HG03521 (cell line): Measurements from ENCODE around the gene USP30.

Source experiments
- ATAC-seq: cut with Tn5 transposase; IDR thresholded peaks from one replicate; pipeline ENCODE4 v1.9.1; 2021; ENCODE audit warnings: mild to moderate bottlenecking, moderate library complexity; ENCODE audit not compliant: unreplicated experiment

The USP30 gene

DNA sequence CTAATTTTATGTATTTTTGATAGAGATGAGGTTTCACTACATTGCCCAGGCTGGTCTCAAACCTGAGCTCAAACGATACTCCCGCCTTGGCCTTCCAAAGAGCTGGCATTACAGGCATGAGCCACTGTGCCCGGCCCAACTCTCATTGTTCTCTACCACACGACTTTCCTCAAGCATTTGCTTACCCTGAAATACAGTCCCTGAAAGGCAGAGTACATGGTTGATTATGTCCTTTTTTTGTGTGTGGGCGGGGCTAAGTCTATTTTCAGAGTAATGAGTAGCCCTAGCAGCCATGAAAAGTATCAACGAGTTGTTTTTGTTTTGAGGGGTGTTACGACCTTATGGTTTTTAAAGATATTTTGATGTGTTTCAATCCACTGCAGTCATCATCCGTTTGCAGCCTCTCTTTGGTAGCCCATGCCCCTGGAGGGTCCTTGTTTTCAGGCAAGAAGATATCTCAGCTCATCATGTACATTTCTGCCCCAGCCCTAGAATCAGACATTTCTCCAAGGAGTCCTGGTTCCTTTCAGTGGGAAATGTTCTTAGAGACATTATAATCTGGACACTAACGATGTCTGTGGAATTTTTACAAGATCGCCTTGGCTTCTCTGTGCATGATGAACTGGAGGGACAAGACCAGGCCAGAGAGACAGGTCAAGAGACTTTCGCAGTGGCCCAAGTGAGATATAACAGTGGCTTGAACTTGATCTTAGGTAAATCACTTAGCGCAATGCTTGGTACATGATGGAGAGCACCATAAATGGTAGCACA lies 72.7 kb downstream of the USP30 start:
- no peak for ATAC-seq

DNA sequence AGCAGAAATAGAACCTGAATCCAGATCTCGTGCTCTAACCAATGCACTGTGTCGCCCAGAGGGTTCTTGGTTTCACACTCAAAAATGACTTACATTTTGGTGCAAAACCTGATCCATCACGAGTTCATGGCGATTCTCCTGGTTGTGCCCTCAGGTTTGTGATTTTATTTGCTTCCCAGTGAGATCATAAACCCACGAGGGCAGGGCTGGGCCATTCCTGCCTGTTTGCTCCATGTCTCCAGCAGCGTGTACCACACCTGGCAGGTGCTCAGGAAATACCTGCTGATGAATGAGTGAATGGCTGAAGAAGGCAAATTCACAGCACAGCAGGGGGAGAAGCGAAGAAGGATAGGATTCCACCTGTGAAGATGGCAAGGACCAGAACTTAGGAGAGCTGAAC lies 73.4 kb downstream of the USP30 start:
- no peak for ATAC-seq

DNA sequence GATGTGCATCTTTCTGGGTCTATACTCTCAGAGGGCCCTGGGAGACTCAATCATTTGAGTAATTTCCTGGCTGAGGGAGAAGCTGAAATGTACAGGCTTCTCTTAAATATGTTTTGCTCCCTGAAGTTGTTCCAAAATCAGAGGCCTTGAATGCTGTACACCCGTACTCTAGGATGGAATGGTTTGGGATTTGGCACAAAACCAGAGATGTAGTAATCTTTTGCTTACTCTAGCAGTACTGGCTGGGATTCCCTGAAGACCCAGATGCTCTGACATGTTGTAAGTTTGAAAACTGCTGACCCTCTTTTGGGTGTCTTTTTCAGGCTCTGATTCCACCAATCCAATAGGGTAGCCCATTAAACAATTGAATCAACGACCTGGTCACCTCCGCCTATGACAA lies 74.4 kb downstream of the USP30 start:
- no peak for ATAC-seq

DNA sequence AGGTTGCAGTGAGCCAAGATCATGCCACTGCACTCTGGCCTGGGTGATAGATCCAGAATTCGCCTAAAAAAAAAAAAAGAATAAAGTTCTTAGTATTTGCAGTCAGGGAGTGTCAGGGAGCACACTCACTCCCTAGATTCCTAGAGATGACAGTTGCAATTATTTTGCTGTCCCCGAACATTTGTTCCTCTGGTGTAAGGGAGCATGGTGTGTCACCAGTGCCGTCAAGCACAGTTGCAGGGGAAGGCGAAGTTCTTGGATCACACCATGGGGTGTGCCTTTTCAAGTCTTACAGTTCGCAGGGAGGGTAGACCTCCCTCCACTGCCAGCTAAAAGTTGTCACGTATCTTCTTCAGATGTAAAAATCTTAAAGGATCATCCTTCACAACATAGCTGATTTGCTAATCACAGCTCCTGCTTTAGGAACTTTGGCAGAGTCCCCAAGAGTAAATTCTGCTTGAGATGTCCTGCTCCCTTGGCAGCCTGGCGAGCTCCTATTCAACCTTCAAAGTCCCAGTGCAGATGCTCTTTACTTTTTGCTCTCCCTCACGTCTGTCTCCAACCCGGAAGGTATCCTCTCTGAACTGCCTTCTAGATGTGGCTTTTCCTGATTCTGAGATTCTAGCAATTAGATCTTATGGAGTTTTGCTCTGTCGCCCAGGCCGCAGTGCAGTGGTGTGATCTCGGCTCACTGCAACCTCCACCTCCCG lies 75.3 kb downstream of the USP30 start:
- ATAC-seq = no peak

DNA sequence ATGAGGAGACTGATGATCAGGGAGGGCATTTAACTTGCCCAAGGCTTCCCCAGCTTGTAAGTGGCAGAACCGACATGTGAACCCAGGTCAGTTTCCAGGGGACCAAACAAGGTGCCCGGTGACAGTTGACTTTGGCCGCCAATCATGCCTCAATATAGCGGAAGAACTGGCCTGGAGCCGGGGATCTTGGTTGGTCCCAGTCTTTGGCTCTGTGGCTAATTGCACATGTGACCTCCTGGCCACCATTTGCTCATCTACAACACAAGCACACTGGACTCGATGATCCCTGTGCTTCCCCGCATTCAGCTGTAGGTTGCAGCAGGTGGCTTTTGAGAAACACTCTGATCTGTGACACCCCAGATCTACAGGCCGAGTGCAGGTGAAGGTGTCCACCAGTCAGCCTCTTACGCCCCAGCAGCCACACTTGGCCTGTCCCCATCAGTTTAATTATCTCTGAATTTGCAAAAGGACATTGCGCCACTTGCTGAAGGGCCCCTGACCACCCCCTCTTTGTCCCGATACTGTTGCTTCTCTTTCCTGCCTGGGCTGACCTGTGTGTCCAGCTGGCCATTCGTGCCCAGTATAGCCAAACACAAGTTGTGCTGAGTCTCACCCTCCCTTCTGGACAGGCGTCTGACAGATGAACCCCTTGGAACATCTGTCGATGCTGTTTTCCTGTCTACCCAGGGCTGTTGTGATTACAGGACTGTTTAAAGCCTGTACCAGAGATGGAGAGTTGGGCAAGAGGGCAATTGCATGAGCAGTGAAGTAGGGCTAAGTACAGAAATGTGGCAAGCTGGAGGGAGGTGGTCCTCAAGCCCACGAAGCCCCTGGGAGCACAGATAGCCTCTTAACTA lies 78.1 kb downstream of the USP30 start:
- no peak for ATAC-seq

DNA sequence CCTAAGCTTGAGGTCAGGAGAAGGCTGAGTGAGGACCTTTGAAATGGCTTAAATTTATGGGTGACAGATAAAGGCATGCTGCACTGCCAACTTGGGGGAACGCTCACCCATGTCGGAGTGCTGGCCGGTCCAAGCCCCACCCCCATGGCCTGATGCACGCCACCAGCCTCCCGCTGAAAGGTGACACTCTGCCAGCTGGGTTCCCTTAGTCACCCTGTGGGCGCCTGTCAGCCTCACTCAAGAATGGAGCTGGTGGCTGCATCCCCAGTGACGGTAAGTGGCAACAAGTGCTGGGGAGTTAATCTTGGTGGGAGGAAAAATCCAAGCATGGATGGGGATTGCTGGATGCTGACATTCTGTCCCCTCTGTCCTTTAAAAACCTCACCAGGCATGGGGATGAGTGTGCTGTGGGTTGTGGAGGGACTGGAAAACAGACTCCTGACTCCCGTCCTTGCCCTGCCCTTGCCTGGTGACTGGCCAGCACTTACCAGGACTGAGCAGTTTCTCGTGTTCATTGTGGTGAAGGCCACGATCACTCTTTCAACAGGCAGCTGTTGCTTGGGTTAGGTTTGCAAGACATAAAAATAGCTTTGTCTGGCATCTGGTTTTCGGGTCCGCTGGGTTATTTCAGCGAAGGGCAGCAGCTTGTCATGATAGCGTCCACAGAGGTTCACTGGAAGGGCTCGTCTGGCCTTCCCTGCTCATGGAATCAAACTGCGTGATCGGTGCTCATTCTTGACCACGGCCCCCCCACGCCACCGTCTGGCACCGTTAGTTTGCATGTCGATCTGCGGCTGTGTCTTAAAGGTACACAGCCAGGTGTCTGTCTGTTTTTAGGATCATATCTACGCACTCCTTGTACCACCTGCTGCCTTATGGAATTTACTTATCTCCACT lies 79.0 kb downstream of the USP30 start:
- ATAC-seq = no peak

DNA sequence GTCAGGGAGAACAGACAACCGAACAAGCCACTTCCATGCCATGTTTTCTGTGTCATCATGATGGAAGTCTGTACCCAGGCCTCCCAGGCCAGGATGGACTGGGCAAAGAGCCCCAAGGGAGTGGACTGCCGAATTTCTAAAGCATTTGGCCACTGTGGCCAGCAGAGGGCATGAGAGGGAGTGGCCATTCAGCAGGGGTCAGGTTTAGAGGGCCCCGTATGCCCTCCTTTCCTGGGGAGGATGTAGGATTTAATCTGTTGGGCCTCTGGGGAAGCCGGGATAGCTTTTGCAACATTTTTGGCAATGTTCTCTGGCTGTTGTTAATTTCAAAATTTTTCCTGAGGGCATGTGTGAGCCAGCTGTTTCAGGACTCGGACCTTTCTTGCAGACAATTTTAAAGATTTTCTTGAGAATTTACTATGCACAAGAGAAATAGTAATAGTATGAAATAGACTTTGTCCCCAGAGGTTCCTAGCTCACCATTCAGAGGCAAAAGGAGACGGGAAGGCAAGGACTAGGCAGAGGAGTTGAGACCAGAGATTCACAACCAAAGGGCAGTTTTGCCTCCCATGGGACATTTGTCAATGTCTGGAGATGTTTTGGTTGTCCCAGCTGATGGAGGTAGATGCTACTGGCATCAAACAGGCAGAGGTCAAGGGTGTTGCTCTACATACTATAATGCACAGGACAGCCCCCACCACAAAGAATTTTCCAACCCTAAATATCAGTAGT lies 82.0 kb downstream of the USP30 start:
- no peak for ATAC-seq

DNA sequence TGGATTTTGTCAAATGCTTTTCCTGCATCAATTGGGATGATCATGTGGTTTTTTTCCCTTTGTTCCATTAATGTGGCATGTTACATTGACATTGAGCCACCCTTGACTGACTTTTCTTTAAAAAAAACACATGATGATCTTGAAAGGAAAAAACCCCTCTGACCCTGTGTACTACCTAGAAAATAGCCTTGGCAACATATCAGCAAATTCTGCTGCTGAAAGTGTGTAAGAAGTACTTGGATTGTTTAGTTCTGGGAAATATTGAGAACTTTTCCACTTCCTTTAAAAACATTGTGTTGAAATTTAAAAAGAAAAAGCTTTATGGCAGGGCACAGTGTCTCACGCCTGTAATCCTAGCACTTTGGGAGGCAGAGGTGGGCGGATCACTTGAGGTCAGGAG lies 84.7 kb downstream of the USP30 start:
- no peak for ATAC-seq
